Gastroesophageal sphincter (tissue), 4 donors: ENCODE data around the gene VWA8. TPM values are rescaled to one million over a fixed set of nuclear protein-coding genes. Genes with fewer than 3 reads are reported as not detected.
"Not testable (repeated sequence)": the region's sequence is repeated elsewhere in the genome, so short reads cannot be mapped to it uniquely, and the experiment has no call there.

Experiments used
- ATAC-seq: fragments of 150-250 bp; one replicate; pipeline ENCODE4 v1.9.1; 2016; ENCODE audit warnings: mild to moderate bottlenecking, moderate library complexity
- H3K27ac ChIP-seq, 4 donors: fragments of 200-600 bp; sonication (generic) in 3 of 4; 1 replicate in 3 of 4; 2 replicates in 1 of 4; pipeline ENCODE4 v1.5.1; 2016 to 2019
- H3K27me3 ChIP-seq: fragments of 200-600 bp; sonication (generic); one replicate; pipeline ENCODE4 v1.5.1; 2019
- H3K36me3 ChIP-seq, 2 donors: fragments of 200-600 bp; sonication (generic); one replicate each; pipeline ENCODE4 v1.5.1; 2019; ENCODE audit warnings: control low read depth in 1 of 2
- H3K4me1 ChIP-seq, 3 donors: fragments of 200-600 bp; sonication (generic); 1 replicate in 2 of 3; 2 replicates in 1 of 3; pipeline ENCODE4 v1.5.1; 2016 to 2019; ENCODE audit warnings: control low read depth in 2 of 3
- H3K4me3 ChIP-seq, 2 donors: fragments of 200-600 bp; sonication (generic); one replicate each; pipeline ENCODE4 v1.5.1; 2019; ENCODE audit warnings: mild to moderate bottlenecking in 1 of 2, moderate library complexity in 1 of 2
- H3K9me3 ChIP-seq, 3 donors: fragments of 200-600 bp; sonication (generic); one replicate each; pipeline ENCODE4 v1.5.1; 2017 to 2019; ENCODE audit warnings: control low read depth in 2 of 3
- EP300 ChIP-seq: sonication (generic); formaldehyde crosslinking; IDR thresholded peaks from one replicate; pipeline ENCODE4 v1.6.1; 2017; ENCODE audit warnings: antibody characterized with exemption, mild to moderate bottlenecking
- POLR2A ChIP-seq, 2 donors: fragments of 450-650 bp; IDR thresholded peaks; one replicate each; pipeline ENCODE4 v1.6.1; 2017; ENCODE audit warnings: antibody characterized with exemption in 2 of 2, mild to moderate bottlenecking in 2 of 2, moderate library complexity in 1 of 2
- POLR2AphosphoS5 ChIP-seq: sonication (generic); formaldehyde crosslinking; IDR thresholded peaks from one replicate; pipeline ENCODE4 v1.6.1; 2017; ENCODE audit warnings: antibody characterized with exemption
- WGBS, 2 donors: methylation state at CpG; one replicate each; pipeline ENCODE4 v1.1.5; 2018; ENCODE audit warnings: low coverage in 1 of 2; 5-methylcytosine and 5-hydroxymethylcytosine counted together
- total RNA-seq, 4 donors: library from RNA; depleted of rRNA; stranded (reverse); fragments of >200 nt; gene quantifications; one replicate each; pipeline ENCODE4 v1.1.0, GENCODE V29; 2016
- TF ChIP-seq, protein P1 (sequence below), 4 experiments: fragments of 200-600 bp in 2 of 4; fragments of 450-650 bp in 2 of 4; sonication (generic) in 1 of 4; IDR thresholded peaks; one replicate each; pipeline ENCODE4 v1.5.1; 2017 to 2019; ENCODE audit warnings: antibody characterized with exemption in 4 of 4, mild to moderate bottlenecking in 2 of 4, moderate library complexity in 2 of 4

The VWA8 gene
- total RNA-seq, 4 donors from 2014 or later = 20.3 to 34.7 (median 23.9) TPM

DNA sequence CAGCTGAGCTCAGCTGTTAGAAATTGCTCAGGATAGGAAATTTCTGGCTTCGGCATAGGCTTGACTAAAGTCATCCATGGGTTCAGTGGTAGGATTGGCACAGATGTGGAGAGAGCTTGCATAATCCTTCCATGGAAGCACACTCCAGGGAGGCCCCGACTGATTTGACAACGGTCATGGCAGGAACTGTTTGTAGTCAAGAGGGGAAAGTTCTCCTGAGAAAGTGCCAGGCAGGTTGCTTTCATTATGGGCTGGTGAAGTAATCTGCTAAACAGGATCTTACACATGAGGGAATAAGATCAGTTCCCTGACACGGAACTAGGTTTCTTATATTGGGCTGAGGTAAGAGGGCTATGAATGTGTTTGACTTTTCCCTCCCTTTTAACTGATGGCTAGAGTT, 383.5 kb downstream of the VWA8 start:
- Histone ChIP-seq H3K36me3 (peaks cover 0 to 23% of the 10 kb centered on the region in 2 donors), H3K4me3 (no peak overlapping the region), H3K4me1 (no peaks in the 10 kb centered on the region), H3K27me3 (no peaks in the 10 kb centered on the region), H3K9me3 (no peaks in the 10 kb centered on the region), H3K27ac (peak overlapping the region in 1 of 4 donors; percentile 37)
- ATAC-seq = peak; percentile 90
- 34 to 55% methylated on average over 3 to 4 of the region's 4 CpGs for WGBS, 2 donors
- TF ChIP-seq POLR2AphosphoS5 = peak; percentile 21
- TF ChIP-seq, protein P1, sequence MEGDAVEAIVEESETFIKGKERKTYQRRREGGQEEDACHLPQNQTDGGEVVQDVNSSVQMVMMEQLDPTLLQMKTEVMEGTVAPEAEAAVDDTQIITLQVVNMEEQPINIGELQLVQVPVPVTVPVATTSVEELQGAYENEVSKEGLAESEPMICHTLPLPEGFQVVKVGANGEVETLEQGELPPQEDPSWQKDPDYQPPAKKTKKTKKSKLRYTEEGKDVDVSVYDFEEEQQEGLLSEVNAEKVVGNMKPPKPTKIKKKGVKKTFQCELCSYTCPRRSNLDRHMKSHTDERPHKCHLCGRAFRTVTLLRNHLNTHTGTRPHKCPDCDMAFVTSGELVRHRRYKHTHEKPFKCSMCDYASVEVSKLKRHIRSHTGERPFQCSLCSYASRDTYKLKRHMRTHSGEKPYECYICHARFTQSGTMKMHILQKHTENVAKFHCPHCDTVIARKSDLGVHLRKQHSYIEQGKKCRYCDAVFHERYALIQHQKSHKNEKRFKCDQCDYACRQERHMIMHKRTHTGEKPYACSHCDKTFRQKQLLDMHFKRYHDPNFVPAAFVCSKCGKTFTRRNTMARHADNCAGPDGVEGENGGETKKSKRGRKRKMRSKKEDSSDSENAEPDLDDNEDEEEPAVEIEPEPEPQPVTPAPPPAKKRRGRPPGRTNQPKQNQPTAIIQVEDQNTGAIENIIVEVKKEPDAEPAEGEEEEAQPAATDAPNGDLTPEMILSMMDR (IDR thresholded peaks at IDR 0.05) = no peak

DNA sequence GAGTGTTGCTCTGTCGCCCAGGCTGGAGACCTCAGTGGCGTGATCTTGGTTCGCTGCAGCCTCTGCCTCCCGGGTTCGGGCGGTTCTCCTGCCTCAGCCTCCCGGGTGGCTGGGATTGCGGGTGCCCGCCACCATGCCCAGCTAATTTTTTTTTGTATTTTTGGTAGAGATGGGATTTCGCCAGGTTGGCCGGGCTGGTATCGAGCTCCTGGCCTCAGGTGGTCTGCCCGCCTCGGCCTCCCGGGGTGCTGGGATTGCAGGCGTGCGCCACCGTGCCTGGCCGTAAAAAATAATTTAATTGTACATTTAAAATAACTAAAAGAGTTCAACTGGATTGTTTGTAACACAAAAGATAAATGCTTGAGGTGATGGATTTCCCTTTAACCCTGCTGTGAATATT, 387.3 kb downstream of the VWA8 start:
- not testable (repeated sequence) for H3K27me3 ChIP-seq, H3K9me3 ChIP-seq, H3K4me3 ChIP-seq, ATAC-seq, H3K27ac ChIP-seq, H3K4me1 ChIP-seq
- 94 to 96% methylated on average over 9 to 17 of the region's 19 CpGs for WGBS, 2 donors
- peaks cover 0 to 25% of the 10 kb centered on the region in 2 donors for H3K36me3 ChIP-seq

DNA sequence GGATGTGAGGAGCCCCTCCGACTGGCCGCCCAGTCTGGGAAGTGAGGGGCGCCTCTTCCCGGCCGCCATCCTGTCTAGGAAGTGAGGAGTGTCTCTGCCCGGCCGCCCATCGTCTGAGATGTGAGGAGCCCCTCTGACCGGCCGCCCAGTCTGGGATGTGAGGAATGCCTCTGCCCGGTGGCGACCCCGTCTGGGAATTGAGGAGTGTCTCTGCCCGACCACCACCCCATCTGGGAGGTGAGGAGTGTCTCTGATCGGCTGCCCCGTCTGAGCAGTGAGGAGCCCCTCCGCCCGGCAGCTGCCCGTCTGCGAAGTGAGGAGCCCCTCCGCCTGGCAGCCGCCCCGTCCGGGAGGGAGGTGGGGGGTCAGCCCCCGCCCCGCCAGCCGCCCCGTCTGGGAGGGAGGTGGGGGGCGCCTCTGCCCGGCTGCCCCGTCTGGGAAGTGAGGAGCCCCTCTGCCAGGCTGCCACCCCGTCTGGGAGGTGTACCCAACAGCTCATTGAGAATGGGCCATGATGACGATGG, 389.0 kb downstream of the VWA8 start:
- not testable (repeated sequence) for H3K27ac ChIP-seq, H3K4me3 ChIP-seq, H3K9me3 ChIP-seq, H3K27me3 ChIP-seq, ATAC-seq
- WGBS, 2 donors = no CpG with 5 or more reads among the region's 33 CpGs
- peaks cover 0 to 12% (median 0%) of the 10 kb centered on the region in 3 donors for H3K4me1 ChIP-seq
- H3K36me3 ChIP-seq = peaks cover 0 to 38% of the 10 kb centered on the region in 2 donors

DNA sequence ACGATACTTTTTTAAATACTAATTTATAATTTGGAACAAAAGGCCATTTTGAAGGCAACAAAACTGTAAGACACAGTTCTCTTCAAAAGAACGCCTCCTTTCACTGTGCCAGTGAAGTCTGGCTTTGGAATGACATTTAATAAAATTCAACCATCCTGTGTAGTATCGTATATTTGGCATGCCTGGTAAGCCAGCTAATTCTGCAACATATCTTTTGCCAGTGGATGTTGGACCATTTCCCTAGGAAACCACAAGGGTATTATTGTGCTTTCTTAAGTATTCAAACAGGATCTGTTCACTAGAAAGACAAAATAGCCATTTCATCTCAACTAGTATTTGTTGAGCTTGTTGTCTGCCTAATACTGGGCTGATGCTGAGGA, 391.9 kb downstream of the VWA8 start:
- H3K9me3 ChIP-seq = no peaks in the 10 kb centered on the region
- ATAC-seq = no peak
- 37 to 58% methylated on average over 3 of the region's 3 CpGs for WGBS, 2 donors
- peaks cover 0 to 28% of the 10 kb centered on the region in 2 donors for H3K36me3 ChIP-seq
- peaks cover 0 to 15% (median 0%) of the 10 kb centered on the region in 3 donors for H3K4me1 ChIP-seq
- no peak overlapping the region for H3K4me3 ChIP-seq
- no peak for TF ChIP-seq EP300
- TF ChIP-seq, protein P1 (IDR thresholded peaks at IDR 0.05) = no peak
- no peak for TF ChIP-seq POLR2A (IDR thresholded peaks at IDR 0.05)
- TF ChIP-seq POLR2AphosphoS5 = no peak
- no peaks in the 10 kb centered on the region for H3K27me3 ChIP-seq
- H3K27ac ChIP-seq = peak overlapping the region in 2 of 4 donors; percentile 5 to 11

DNA sequence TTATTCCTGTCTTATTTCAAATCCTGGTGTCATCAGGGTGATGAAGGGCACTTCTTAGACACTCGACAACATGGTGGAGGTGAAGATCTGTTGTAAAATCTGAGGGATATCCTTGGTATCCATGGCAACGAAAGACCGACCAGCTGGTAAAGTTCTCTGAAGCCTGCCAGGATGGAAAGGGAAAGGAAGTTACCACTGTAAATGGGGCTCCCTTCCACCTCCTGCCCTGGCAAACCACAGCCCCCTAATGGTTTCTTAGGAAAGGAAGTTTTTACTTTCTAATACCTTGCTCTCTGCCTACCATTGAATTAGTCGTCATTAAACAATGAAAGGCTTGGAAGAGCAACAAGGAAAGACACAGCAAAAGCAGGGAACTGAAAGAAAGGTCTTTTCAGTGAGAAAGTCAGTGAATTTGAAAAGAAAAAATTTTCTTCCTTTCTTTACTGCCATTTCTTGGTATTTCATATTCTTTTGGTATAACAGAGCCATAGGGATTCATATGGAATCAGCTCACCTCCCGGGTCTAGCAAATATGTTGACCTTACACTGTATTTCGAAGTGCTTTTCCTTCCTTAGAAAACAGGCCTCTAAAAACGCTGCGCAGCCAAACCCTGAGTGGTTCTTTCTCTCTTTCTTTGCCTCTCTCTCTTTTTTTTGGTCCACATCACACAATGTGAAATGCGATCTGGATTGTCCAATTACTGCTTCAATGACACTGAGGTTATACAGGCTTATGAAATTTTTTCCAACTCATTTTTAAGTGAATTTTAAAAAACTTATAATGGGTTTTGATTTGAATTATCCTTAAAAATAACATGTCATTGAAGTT, 392.6 kb downstream of the VWA8 start:
- Histone ChIP-seq H3K9me3 (no peaks in the 10 kb centered on the region), H3K27ac (peak overlapping the region in 1 of 4 donors; percentile 5), H3K4me1 (peaks cover 0 to 21% (median 0%) of the 10 kb centered on the region in 3 donors), H3K27me3 (no peaks in the 10 kb centered on the region), H3K4me3 (no peak overlapping the region), H3K36me3 (peaks cover 0 to 28% of the 10 kb centered on the region in 2 donors)
- 81 to 89% methylated on average over 5 to 9 of the region's 9 CpGs for WGBS, 2 donors
- TF ChIP-seq, protein P1 (IDR thresholded peaks at IDR 0.05) = no peak
- TF ChIP-seq POLR2A (IDR thresholded peaks at IDR 0.05) (no peak), EP300 (no peak), POLR2AphosphoS5 (no peak)
- no peak for ATAC-seq

DNA sequence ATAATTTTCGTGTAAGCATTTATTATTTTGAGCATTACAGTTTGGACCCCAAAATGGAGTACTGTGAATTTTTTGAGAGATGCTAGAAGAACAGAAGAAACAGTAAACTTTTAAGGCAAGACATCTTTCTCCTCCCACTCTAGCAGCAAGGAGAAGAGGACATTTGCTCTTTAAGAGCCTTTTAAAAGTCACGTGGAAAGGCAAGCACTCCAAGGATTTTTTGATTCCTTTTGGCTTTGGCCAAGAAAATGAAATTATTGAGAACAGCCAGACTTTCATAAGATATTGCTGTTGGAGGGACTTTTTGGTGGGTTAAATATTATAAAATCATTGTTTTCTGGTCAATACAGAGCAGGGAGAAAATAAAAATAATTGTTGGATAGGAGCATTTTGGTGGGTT, 393.5 kb downstream of the VWA8 start:
- Histone ChIP-seq H3K27ac (no peak overlapping the region), H3K27me3 (no peaks in the 10 kb centered on the region), H3K4me3 (no peak overlapping the region), H3K9me3 (no peaks in the 10 kb centered on the region), H3K4me1 (peaks cover 4 to 31% (median 4%) of the 10 kb centered on the region in 3 donors), H3K36me3 (peaks cover 0 to 28% of the 10 kb centered on the region in 2 donors)
- no peak for TF ChIP-seq POLR2AphosphoS5
- no peak for TF ChIP-seq POLR2A (IDR thresholded peaks at IDR 0.05)
- TF ChIP-seq, protein P1 (IDR thresholded peaks at IDR 0.05) = no peak
- TF ChIP-seq EP300 = no peak
- 56 to 71% methylated on average over 2 of the region's 2 CpGs for WGBS, 2 donors
- ATAC-seq = no peak
